ENCODE results near the gene GOPC. TPM values are rescaled to one million over a fixed set of nuclear protein-coding genes. Genes with fewer than 3 reads are reported as not detected.

Gene GOPC
- total and polyA plus RNA-seq, 8 donors, result 19.1 to 85.7 (median 78.1) TPM

GRCh38 chr6:117585647-117586046 lies 16.7 kb downstream of the GOPC start:
- TF ChIP-seq CTCF (IDR thresholded peaks at IDR 0.05), result no peak
- peaks cover 0 to 18% of the 10 kb centered on the region in 2 donors for H3K36me3 ChIP-seq
- intact Hi-C loops (cut with DNase I), result no loop called here
- no peak for DNase-seq
- H3K4me1 ChIP-seq, result no peaks in the 10 kb centered on the region
- H3K9me3 ChIP-seq, result no peaks in the 10 kb centered on the region
- H3K27ac ChIP-seq, result no peak overlapping the region
- no peak for ATAC-seq
- no peaks in the 10 kb centered on the region for H3K27me3 ChIP-seq
- H3K4me3 ChIP-seq, result no peak overlapping the region

- no peaks in the 10 kb centered on the region for H3K4me1 ChIP-seq
- no peak for TF ChIP-seq CTCF (IDR thresholded peaks at IDR 0.05)
- no peaks in the 10 kb centered on the region for H3K27me3 ChIP-seq
- intact Hi-C loops (cut with DNase I), result no loop called here
- H3K9me3 ChIP-seq, result no peaks in the 10 kb centered on the region
- no peak overlapping the region for H3K27ac ChIP-seq
- no peak for DNase-seq
- ATAC-seq, result no peak
- H3K4me3 ChIP-seq, result no peak overlapping the region
- peaks cover 0 to 58% of the 10 kb centered on the region in 2 donors for H3K36me3 ChIP-seq
These were observed 28.1 kb downstream of the GOPC start for GRCh38 chr6:117574198-117574597.

- no peaks in the 10 kb centered on the region for H3K9me3 ChIP-seq
- no peak overlapping the region for H3K4me3 ChIP-seq
- intact Hi-C loops (cut with DNase I), result no loop called here
- H3K36me3 ChIP-seq, result peaks cover 0 to 61% of the 10 kb centered on the region in 2 donors
- no peak overlapping the region for H3K27ac ChIP-seq
- no peaks in the 10 kb centered on the region for H3K4me1 ChIP-seq
- H3K27me3 ChIP-seq, result no peaks in the 10 kb centered on the region
- DNase-seq, result no peak
- ATAC-seq, result no peak
- no peak for TF ChIP-seq CTCF (IDR thresholded peaks at IDR 0.05)
These were observed 29.2 kb downstream of the GOPC start for GRCh38 chr6:117573006-117573680.

GRCh38 chr6:117568831-117569410 lies 33.4 kb downstream of the GOPC start:
- Histone ChIP-seq H3K27ac (no peak overlapping the region), H3K4me1 (no peaks in the 10 kb centered on the region), H3K4me3 (no peak overlapping the region), H3K36me3 (peaks cover 0 to 72% of the 10 kb centered on the region in 2 donors), H3K27me3 (no peaks in the 10 kb centered on the region), H3K9me3 (no peaks in the 10 kb centered on the region)
- no peak for DNase-seq
- intact Hi-C loops (cut with DNase I), result no loop called here
- TF ChIP-seq CTCF (IDR thresholded peaks at IDR 0.05), result no peak
- no peak for ATAC-seq

GRCh38 chr6:117568247-117568646 lies 34.1 kb downstream of the GOPC start:
- peaks cover 0 to 75% of the 10 kb centered on the region in 2 donors for H3K36me3 ChIP-seq
- TF ChIP-seq CTCF (IDR thresholded peaks at IDR 0.05), result no peak
- H3K27me3 ChIP-seq, result no peaks in the 10 kb centered on the region
- H3K4me1 ChIP-seq, result no peaks in the 10 kb centered on the region
- DNase-seq (no peak), ATAC-seq (no peak)
- intact Hi-C loops (cut with DNase I), result no loop called here
- H3K9me3 ChIP-seq, result no peaks in the 10 kb centered on the region
- no peak overlapping the region for H3K4me3 ChIP-seq
- no peak overlapping the region for H3K27ac ChIP-seq
